GM19452 (cell line): Measurements from ENCODE around the gene PIK3R6.
A peak's percentile ranks its signal among the peaks of the same experiment; 100 is the strongest.
"Not testable (repeated sequence)": the region's sequence is repeated elsewhere in the genome, so short reads cannot be mapped to it uniquely, and the experiment has no call there.

ENCODE experiments used
- ATAC-seq: cut with Tn5 transposase; IDR thresholded peaks from one replicate; pipeline ENCODE4 v1.9.1; 2021; ENCODE audit not compliant: unreplicated experiment

Gene PIK3R6

DNA sequence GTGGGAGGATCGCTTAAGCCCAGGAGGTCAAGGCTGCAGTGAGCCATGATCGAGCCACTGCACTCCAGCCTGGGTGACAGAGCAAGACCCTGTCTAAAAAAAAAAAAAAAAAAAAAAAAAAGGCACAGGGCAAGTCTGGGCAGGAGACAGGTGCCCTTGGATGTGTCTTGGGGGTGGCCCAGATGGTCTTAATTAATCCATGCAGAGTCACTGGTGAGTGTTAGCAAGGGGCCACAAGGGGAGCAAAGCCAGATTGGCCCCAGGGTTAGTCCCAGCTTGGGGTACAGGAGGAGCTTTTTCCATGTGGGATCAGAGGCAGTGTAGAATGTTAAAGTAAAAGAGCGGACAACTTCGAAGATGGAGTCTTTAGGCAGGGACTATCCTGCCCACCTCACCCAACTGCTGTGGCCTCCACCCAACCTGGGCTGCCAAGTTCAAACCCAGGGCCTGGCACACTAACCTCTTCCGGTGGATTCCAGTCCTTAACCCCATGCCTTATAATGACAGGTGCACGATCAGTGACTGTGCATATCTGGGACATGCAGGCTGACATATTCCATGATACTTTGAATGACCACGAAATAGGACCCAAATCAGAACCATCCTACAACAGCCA lies 36.1 kb downstream of the PIK3R6 start:
- ATAC-seq = no peak

DNA sequence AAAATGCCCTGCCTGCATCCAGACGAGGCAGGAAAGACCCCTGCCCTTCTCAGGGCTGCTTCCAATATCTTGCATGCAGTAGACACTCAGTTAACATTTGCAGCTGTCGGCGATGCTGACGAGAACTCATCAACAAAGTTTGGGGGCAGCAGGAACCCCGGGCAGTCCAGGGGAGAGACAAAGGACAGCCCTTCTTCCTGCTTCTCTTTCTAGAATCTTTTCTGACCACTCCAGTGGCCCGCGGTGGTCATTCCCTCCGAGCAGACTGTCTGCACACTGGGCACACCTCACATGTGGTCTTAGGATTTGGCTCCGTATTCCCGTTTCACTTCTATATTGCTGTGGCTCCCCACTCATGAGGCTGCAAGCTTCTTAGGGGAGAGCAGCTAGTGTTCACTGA lies 37.3 kb downstream of the PIK3R6 start:
- ATAC-seq = no peak

DNA sequence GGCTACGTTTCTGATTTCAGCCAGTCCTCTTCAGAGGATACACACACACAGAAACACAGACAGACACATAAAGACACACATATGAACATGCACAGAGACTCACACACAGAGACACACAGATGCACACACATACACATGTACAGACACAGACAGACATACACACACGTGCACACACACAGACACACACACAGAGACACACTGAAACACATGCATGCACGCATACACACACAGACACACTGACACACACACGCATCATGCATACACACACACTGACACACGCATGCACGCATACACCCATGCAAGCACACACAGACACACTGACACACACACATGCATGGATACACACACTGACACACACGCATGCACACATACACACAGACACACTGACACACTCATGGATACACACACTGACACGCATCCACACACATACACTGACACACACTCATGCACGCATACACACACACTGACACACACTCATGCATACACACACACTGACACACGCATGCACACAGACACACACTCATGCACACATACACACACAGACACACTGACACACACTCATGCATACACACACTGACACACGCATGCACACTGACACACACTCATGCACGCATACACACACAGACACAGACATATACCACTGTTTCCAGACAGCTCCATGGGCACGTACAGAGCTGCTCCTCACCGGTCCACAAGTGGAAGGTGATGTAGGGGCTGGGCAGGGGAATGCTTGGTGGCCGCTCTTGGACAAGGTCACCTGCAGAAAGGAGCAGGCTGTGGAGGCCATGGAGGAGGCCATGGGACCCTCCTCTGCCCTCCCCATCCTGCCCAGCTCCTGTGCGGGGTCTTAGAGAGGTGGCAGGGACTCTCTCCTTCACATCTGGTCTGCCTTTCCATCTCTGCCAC lies 38.2 kb downstream of the PIK3R6 start:
- ATAC-seq = no peak

DNA sequence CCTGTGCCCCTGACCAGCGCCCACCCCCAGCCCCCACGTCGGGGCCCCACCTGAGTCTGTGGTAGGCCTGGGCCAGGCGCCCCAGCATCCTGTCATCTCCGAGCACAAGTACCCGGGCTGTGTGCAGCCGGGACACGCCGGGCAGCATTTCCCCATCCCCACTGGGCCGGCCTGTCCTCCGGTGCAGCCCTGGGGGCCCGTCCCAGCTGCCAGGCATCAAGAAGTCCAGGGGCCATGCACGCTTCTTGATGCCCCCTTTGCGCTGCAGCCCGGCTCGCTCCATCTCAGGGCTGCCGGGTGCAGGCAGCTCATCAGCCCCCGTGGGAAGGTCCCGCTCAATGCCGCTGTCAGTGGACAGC lies 39.0 kb downstream of the PIK3R6 start:
- no peak for ATAC-seq

DNA sequence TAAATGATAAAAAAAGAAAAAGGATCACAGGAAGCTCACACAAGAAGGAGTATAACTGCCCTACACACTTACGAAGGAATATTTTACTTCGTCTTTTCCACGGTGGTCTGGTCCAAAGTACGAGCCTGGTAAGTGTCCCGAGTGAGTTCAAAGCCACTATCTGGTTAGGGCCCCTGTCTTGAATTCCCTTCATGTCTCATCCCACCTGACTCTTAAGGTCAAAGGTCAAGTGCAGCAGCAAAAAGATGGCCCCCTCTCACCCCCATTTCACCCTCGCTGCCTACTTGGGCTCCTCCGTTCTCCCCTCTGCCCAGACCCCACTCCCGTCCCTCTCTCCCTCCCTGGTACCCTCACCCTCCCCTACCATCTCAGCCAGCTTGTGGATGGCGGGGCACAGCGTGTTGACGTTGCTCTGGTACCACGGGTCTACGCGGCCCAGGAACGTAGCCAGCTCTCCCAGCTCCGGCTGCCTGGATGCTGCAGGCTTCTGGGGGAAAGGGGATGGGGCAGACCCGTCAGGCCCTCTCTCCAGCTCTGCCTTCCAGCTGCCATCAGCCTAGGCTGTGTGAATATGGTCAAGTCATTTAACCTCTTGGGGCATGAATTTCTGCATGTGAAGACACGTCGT lies 40.6 kb downstream of the PIK3R6 start:
- ATAC-seq = no peak

DNA sequence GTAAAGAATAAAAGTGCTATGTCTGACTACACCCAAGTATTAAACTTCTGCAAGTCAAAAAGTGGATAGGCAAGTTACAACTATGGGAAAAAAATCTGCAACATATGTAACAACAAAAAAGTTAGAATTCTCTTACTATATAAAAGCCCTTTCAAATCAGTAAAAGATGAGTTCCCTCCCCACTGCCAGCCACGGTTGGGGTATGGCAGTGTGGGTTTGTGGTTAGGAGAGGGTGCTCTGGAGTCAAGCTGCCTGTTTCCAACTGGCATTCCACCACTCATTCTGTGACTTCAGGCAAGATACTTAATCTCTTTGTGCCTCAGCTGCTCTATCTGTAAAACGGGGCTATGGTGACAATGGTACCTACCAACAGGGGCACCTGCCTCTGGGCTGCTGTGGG lies 41.7 kb downstream of the PIK3R6 start:
- no peak for ATAC-seq

DNA sequence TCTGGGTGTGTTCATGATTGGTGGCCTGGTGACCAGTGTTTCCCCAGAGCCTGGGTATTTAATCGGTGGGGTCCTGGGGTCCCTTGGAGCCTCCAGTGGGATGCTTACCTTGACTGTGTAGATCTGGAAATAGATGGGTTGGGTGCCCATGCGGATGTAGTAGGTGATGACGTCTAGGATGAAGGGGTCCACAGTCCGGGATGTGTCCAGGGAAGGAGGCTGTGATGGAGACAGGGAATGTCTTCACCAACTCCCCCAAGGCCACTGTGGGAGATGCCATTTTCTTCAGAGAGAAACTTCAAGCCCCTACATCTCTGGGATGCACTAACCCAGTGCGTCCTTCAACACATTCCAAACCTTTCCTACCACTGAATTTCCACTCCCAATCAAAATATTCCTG lies 44.2 kb downstream of the PIK3R6 start:
- ATAC-seq = no peak

DNA sequence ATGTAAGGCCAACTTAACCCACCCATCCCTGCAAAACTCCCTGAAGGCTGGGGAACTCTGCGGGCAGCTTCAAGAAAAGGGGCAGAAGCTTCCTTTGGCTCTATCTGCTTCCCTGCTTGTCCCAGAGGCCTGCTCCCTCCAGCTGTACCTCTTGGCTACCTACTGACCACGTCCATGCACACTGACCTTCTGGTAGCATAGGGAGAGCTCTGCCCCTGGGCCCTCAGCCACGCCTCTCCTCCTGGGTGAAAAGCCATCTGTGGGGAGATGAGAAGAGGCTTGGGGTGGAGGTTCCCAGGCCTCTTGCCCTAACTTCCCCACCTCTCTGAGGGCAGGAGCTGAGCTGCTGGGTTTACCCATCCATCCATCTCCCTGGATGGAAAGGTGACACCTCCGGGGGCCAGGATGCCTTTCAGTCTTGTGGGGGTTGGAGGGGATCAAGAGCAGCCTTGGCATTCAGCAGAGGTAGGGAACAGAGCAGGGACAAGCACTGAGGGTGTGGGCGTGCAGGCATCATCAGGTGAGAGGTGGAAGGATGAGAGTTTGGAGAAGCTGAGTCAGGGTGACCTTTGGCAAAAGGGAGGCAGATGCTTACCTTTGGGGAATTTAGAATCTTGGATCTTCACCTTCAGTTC lies 45.0 kb downstream of the PIK3R6 start:
- ATAC-seq = no peak

DNA sequence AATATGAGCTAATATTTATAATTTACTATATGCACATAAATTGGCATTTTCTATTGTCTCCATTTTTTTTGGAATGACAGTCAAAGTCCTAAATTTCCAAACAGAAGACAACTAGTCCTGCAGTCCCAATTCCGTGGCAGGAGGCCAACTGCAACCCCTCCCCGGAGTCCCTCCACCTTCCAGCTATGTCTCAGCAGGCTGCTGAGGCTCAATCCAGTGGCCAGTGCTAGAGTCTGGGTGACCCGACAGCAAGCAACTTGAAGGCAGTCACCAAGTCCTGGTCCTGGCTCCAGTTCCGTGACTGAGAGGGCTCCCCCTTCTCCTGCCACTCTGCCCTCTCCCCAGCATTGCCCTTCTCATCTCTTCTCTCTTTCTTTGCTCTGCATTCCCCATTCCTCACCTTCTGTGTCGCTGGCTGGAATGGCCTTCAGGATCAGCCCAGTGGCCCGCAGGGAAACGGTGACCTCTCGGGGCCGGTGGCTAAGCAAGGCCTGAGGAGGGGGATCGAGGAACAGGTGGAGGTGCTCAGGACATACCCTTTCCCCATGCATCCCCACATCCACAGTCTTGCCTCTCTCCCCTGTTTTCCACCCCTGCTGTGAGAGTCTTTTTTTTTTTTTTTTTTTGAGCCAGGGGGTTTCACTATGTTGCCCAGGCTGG lies 45.9 kb downstream of the PIK3R6 start:
- ATAC-seq = no peak

DNA sequence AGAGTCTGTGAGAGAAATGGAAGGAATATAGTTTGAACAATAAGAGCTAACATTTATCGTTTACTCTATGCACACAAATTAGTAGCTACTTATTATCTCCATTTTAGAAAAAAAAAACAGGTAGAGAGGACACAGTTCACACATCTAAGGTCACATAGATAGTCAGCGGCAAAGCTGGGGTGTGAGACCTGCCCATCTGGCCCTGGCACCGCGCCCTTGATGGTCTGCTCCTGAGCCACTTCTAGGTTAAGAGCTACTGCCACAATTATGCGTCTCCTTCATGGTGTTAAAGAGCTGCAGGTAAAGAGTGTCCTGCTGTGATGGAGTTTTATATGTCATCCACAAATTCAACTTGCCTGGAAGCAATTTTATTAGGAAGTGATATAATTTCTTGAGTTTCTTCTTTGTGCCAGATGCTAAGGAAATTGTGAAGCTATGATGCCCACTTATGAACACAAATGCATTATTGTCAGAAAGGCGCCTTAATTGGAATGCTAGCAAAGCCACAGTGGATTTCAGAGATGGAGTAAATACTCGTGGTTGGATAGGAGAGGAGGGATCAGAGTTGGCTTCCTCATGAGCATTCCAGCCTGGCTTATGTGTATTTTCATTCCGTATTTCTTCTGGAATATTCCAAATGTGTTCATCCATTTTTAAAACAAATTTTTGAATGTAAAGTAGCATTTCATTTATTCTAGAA lies 47.0 kb downstream of the PIK3R6 start:
- no peak for ATAC-seq

DNA sequence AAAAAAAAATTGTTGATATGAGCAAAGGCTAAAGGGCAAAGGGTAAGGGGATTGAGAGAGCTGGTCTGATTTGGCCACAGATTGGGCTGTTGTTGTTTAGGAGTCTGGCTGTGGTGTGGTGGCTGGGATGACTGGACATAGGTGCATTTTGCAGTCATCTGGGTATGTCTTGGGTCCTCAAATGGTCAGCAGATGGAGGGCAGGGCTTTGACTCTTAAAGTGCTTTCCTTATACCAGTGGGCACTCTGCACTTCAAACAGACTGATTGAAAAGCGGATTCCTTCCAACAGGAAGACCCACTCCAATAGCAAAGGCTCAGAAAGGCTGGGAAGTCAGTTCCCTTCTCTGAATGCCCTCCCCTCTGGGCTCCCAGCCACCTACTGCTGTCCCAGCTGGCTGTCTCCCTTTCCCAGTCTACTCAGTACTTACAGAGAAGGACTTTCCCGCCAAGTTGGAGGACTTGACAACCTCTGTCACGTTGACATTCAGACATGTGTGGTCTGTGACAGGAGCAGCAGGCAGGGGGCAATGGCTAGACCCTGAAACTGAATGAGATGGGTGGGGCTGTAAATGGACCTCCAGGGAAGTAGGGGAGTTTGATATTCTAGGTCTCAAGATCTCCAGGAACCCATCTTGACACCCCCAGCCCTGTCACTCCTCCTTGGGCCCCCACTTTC lies 48.7 kb downstream of the PIK3R6 start:
- no peak for ATAC-seq

DNA sequence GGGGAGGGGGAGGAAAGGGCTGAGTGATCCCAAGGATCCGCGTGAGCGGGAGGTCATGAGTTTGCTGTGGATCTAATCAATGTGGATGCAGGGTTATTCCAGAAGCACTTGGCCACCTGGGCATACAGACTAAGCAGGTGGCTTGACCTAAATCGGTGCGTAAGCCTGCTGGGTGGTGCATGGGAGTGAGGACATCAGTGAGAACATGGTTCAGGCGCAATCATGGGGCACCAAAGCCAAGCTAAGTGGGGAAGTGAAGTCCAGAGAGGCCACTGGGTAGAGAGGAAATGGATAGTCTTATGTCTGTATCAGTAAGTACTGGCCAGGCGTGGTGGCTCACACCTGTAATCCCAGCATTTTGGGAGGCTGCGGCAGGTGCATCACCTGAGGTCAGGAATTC lies 49.4 kb downstream of the PIK3R6 start:
- no peak for ATAC-seq

DNA sequence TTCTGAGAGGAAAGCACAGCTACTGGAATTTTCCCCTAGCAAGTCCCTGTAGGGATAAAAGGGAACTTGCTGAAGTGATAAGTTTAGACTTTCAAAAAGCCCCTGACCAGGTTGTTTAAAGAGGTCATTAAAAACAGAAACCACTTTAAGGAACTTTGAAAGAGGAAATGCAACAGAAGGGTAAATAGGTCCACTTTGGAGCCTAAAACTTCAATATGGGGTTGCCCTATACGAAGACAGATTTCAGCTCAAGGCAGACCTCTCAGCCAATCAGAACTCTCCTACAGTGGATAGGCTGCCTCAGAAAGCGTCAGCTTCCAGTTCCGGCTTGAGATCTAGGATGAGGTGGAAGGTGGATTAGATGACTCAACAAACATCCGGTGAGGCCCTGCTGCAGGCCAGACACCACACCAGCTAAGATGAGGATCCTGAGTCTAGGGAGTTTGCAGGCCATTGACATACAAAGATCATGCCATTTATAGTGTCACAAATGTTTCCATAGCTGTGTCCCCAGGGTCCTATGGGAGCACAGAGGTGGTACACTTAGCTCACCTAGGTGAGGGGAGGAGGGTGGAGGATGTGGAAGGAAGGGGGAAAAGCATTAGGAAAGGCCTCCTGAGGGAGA lies 60.4 kb downstream of the PIK3R6 start:
- peak; percentile 90 for ATAC-seq

DNA sequence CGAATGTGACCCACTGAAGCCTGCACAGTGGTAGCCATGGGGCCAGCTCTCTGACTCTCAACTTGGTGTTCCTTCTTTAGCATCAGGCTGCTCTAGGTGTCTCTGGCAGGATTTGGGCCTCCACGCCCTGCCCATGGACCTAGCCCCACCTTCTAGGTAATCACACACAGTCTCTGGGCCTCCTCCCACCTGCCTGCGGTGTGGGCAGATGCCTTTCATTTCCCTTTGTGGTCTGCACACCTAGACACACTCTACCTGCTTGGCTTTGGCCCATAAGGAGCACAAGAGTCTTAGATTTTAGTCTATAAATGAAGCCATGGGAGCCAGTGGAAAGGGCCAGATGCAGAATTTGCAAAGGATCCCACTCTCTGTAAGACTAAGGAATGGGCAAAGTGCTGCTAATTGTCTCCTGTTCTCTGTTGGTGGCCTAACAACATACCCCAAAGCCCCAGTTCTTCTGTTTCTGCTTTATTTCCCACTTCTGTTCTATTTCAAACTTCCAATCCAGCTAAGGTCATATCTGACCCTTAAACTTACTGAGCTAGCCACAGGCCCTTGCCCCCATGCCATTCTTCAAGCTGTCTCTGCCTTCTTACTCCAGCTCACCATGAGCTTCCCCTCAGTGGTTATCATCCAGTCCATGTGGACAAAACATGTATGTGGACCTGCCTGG lies 61.1 kb downstream of the PIK3R6 start:
- no peak for ATAC-seq

DNA sequence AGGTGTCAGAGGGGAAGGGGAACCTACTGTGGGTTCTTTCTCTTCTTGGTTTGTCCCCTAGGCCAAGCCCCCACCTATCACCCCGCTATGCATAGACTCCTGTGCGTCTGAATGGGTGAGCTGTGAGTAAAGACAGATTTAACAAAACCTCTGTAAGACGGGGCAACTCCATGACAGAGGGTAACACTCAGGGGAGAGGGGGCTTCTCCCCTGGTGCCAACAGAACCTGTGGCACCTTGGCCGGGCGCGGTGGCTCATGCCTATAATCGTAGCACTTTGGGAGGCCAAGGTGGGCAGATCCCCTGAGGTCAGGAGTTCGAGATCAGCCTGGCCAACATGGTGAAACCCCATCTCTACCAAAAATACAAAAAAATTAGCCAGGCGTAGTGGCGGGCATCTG lies 62.1 kb downstream of the PIK3R6 start:
- not testable (repeated sequence) for ATAC-seq

DNA sequence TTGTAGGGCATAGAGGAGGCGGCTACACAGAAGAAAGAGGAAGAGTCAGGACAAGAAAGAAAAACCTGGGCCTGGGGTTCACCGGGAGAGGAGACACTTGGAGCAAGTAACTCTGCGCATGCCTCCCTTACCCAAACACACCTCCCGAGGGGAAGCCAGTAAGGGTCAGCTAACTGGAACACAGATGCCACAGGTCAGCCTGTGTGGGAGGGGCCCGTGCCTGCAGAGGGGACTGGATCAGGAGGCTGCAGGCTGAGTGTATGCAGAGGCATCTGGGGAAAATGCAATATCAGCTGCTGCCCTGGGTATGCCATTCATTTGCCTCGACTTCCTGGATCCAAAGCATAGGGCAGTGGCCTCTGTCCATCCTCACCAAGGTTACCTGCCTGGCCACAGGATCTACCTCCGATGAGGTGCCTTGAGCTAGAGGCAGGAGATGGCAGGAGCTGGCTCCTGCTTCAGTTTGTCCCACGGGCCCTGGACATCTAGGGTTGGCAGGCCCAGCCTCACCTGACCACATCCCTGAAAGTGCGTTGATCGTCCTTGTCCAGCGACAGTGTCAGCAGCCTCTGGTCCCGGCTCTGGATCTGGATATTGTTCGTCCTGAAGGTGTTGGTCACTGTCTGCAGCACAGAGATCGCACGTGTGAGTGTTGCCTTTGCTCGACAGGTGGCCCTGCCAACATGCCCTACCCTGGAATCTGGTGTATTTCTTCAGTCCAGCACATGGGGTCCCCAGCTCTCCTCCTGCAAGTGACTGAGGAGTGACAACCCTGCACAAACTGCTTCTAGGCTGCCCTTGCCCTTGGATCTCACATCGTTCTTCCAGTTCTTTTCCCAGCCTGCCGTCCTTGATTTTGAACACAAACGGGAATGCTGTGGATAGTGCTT lies 63.7 kb downstream of the PIK3R6 start:
- ATAC-seq = no peak

DNA sequence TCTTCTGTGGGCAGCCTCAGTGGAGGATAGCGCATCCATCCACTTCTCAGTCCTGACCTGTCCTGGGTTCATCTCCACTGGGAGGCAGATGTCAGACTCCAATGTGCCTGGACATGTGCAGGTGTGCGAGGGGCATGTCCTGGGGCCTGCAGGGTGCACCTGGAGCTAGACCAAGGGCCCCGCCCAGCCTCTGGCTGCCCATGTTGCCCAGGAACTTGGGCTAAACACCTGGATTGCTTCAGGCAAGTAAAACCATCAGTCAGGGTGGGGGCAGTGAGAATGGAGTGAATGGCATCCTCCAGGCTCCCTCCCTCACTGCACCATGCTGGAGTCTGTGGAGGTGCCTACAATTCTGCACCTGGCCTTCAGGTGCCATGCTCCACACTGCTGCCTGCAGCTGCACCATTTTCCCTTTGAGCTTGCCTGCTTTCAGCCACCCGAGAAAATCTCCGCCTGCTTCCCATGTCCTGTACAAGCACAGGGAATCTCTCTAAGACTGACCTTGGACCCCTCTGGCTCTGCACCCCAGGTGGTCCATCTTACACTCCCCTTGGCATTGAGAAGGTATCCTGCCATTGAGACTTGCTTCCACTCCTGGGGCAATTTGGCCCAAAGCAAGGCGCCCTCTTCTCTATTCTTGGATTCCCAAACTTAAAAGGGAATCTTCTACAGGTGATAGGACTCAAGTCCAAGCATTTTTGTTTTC lies 66.2 kb downstream of the PIK3R6 start:
- ATAC-seq = no peak
